HepG2 (cell line): ENCODE data around the gene NBPF1.

Source experiments
- FOSL1 ChIP-seq: sonication (generic); formaldehyde crosslinking; IDR thresholded peaks from 2 replicates; pipeline ENCODE4 v1.9.0; 2021; ENCODE audit warnings: missing genetic modification reagents, borderline replicate concordance
- GLI4 ChIP-seq: sonication (generic); formaldehyde crosslinking; IDR thresholded peaks from 2 replicates; pipeline ENCODE4 v1.5.1; 2020; ENCODE audit warnings: missing genetic modification reagents, mild to moderate bottlenecking, moderate library complexity, borderline replicate concordance
- RFX5 ChIP-seq: IDR thresholded peaks from 2 replicates; pipeline ENCODE4 v1.6.1; 2011; ENCODE audit warnings: low read depth, low read length, improper control_type of control experiment
- RXRA ChIP-seq: sonication (generic); formaldehyde crosslinking; IDR thresholded peaks from 2 replicates; pipeline ENCODE4 v1.5.1; 2020; ENCODE audit warnings: missing genetic modification reagents
- ZFP36 ChIP-seq: fragments of 150-350 bp; IDR thresholded peaks from 2 replicates; pipeline ENCODE4 v1.6.1; 2018; ENCODE audit warnings: borderline replicate concordance, low read length, low read depth; ENCODE audit not compliant: partially characterized antibody
- ZNF780A ChIP-seq: sonication (generic); formaldehyde crosslinking; IDR thresholded peaks from 2 replicates; pipeline ENCODE4 v1.8.0; 2022; ENCODE audit warnings: mild to moderate bottlenecking, missing genetic modification reagents, moderate library complexity
- TF ChIP-seq, protein P1 (sequence below): sonication (generic); formaldehyde crosslinking; IDR thresholded peaks from 2 replicates; pipeline ENCODE4 v1.5.0; 2020; ENCODE audit warnings: mild to moderate bottlenecking, missing genetic modification reagents, moderate library complexity
- TF ChIP-seq, protein P2 (sequence below): sonication (generic); formaldehyde crosslinking; IDR thresholded peaks from 2 replicates; pipeline ENCODE4 v1.4.0; 2020; ENCODE audit warnings: missing genetic modification reagents

DNA sequence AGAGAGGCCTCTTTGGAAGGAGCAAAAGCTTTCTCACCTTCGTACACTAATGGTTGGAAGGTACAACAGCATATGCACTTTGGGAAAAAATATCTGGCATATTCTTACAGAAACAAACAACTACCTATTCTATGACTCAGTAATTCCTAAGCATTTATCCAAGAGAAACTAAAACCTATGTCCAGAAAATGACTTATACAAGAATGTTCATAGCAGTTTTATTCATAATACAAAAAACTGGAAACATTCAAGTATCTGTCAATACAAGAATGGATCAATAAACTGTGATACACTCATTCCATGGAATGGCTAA, 8.2 kb downstream of the NBPF1 start:
- no peak for TF ChIP-seq ZFP36
- no peak for TF ChIP-seq ZNF780A (CRISPR knock-in tag)
- TF ChIP-seq, protein P1, sequence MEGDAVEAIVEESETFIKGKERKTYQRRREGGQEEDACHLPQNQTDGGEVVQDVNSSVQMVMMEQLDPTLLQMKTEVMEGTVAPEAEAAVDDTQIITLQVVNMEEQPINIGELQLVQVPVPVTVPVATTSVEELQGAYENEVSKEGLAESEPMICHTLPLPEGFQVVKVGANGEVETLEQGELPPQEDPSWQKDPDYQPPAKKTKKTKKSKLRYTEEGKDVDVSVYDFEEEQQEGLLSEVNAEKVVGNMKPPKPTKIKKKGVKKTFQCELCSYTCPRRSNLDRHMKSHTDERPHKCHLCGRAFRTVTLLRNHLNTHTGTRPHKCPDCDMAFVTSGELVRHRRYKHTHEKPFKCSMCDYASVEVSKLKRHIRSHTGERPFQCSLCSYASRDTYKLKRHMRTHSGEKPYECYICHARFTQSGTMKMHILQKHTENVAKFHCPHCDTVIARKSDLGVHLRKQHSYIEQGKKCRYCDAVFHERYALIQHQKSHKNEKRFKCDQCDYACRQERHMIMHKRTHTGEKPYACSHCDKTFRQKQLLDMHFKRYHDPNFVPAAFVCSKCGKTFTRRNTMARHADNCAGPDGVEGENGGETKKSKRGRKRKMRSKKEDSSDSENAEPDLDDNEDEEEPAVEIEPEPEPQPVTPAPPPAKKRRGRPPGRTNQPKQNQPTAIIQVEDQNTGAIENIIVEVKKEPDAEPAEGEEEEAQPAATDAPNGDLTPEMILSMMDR (CRISPR knock-in tag), result no peak
- TF ChIP-seq RXRA (CRISPR knock-in tag), result no peak
- TF ChIP-seq, protein P2, sequence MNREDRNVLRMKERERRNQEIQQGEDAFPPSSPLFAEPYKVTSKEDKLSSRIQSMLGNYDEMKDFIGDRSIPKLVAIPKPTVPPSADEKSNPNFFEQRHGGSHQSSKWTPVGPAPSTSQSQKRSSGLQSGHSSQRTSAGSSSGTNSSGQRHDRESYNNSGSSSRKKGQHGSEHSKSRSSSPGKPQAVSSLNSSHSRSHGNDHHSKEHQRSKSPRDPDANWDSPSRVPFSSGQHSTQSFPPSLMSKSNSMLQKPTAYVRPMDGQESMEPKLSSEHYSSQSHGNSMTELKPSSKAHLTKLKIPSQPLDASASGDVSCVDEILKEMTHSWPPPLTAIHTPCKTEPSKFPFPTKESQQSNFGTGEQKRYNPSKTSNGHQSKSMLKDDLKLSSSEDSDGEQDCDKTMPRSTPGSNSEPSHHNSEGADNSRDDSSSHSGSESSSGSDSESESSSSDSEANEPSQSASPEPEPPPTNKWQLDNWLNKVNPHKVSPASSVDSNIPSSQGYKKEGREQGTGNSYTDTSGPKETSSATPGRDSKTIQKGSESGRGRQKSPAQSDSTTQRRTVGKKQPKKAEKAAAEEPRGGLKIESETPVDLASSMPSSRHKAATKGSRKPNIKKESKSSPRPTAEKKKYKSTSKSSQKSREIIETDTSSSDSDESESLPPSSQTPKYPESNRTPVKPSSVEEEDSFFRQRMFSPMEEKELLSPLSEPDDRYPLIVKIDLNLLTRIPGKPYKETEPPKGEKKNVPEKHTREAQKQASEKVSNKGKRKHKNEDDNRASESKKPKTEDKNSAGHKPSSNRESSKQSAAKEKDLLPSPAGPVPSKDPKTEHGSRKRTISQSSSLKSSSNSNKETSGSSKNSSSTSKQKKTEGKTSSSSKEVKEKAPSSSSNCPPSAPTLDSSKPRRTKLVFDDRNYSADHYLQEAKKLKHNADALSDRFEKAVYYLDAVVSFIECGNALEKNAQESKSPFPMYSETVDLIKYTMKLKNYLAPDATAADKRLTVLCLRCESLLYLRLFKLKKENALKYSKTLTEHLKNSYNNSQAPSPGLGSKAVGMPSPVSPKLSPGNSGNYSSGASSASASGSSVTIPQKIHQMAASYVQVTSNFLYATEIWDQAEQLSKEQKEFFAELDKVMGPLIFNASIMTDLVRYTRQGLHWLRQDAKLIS (CRISPR knock-in tag), result no peak
- no peak for TF ChIP-seq RFX5
- no peak for TF ChIP-seq FOSL1
- TF ChIP-seq GLI4, result no peak
